GM21576 (cell line): Measurements from ENCODE around the gene SYNE2.
A peak's percentile ranks its signal among the peaks of the same experiment; 100 is the strongest.
"Not testable (repeated sequence)": the region's sequence is repeated elsewhere in the genome, so short reads cannot be mapped to it uniquely, and the experiment has no call there.

Experiments
- ATAC-seq: cut with Tn5 transposase; IDR thresholded peaks from one replicate; pipeline ENCODE4 v1.9.1; 2021; ENCODE audit warnings: mild to moderate bottlenecking, moderate library complexity; ENCODE audit not compliant: unreplicated experiment

The SYNE2 gene

DNA sequence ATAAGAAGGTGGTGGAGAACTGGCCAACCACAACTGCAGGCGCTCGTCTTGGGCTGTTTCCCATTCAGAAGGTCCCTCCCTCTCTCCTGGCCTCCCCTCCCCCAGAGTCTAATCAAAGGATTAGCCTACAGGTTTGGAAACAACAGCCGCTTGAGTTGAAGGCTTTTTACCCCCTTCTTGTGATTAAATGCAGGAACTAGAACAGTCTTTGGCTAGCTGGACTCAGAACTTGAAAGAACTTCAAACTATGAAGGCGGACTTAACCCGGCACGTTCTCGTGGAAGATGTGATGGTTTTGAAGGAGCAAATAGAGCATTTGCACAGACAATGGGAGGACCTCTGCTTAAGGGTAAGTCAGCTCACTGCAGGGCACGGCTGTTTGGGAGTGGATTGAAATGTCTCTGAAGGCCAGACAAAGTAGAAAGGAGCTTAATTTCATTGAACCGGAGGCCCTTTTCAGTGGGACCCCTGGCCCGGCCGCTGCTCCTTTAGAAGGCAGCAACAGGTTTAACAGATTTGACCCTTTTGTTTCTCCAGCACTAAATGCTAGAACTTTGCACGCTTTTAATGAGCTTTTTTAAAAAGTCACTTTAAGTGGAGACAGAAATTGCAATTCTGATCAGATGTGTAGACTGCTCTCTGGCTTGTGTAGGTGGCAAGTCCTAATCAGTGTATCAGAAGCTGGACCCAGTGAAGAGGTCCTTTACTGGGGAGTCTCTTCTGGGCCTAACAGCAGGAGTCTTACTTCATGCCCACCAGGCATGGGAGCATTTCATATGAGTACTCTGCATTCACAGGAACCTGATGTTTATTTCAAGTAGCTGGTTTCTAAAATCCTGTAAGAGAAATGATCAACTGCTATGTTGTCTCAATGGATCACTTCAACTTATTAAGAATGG lies 333.7 kb downstream of the SYNE2 start:
- no peak for ATAC-seq

DNA sequence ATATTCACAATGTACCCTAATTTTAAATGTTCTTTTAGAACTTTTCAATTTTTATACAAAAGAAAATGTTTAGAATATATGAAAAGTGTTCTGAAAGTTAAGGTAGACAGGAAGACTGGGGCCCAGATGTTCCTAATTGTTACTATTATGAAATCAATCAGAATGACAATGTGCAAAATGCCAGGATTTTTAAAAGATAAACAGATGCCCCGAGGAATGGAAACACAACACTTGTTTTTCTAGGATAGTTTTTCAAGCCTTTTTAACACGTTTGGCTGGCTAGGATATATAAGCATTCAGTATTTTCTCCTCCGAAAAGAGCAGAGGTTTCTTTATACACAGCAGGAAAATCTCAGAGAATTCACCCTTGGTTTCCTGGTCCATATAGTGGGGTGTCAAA lies 334.5 kb downstream of the SYNE2 start:
- ATAC-seq, result no peak

DNA sequence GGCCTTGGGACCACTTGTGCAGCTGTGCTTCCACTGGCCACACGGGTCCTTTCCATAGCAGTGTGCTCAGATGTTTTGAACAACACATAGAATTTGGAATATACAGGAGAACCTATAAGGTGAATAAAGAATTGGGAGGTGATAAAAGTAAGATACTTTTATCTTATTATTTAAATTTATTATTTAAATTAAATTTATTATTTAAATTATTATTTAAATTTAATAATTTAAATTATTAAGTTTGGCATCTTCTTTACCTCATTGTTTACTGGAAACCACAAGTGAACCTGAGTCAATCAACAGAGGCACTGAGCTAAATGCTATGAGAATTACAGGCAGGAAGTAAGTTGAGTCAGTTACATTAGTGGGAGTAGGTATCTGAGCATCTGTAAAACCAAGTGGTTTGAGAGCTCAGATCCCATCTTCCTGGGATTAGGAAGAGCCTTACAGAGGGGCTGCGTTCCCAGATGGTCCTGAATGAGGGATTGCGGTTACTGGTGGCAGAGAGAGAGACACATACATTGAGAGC lies 338.2 kb downstream of the SYNE2 start:
- ATAC-seq, result no peak

DNA sequence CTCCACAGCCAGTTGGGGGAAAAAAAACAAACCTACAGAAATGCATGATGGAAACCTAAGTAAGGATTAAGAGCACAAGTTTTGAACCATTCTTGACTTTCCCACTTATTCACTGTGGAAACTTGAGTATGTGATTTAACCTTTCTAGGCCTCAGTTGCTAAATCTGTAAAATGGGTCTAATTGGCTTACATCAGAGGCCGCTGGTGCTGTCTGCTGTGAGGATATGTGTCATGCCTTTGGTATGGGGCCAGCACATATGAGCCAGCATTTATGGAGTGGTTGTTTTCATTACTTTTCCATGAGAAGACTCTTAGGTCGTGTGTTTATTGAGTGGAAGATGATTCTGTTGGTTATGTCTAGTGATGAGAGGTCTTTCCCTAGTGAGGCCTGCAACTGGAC lies 339.0 kb downstream of the SYNE2 start:
- ATAC-seq, result no peak

DNA sequence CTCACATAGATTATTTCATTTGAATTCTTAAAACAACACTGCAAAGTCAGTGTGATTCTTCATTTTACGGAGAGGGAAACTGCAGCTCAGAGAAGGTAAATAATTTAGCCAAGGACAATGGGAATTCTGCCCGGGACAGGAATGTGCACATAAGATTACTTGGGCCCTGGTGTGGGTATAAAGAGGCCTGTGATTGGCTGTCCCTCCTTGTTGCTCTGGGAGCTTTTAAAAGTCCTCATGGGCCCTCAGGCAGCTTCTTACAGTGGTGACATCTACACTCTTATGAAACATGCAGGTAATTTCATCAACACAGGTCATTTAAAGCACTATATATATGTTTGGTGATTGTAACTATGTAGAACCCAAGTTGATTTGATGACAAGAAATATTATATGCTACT lies 341.0 kb downstream of the SYNE2 start:
- ATAC-seq, result no peak

DNA sequence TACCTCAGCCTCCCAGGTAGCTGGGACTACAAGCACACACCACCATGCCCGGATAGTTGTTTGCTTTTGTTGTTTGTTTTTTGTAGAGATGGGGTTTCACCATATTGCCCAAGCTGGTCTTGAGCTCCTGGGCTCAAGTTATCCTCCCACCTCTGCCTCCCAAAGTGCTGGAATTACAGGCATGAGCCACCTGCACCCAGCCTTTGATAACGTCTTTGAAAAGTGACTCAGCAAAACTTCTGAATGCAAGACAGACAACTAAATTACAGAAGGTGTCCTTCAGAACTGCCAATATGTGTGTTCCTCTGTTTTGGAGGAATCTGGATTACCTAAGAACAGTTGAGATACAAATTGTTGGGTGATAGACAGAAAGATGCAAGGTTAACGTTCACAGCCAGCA lies 341.6 kb downstream of the SYNE2 start:
- ATAC-seq, result no peak

DNA sequence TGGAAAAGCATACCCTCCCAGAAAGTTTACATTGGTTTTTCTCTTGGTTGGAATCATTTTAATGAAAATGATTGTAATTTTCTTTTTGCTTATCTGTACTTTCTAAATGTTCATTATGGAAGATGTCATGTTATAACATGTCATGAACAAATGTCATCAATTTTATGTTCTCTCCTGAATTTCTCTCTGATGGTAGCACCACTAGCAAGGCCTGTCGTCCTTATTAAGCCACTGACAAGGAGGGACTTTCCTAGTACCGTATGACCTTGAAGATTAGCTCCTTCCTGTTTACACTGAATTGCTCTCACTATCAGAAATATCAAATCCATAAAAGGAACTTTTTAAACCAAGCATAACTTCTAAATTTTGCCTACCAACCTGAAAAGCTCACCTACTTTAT lies 342.4 kb downstream of the SYNE2 start:
- ATAC-seq, result peak; percentile 56

DNA sequence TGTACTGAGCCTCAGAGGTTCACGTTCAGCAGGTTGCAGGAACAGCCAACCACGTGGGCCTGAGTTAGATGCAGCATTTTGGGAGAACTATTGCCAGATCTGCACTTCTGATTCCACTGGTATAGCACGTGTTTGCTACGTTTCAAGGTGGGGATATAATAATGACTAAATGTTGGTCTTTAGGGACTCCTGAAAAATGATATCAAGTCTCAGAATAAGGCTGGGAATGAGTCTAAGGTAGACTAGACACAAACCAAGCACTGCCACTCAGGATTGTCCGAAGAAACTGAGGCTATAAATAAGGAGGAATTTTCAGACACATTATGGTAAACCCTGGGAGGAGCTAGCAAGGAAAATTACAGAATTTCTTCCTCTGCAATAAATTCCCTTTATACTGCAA lies 343.3 kb downstream of the SYNE2 start:
- no peak for ATAC-seq

DNA sequence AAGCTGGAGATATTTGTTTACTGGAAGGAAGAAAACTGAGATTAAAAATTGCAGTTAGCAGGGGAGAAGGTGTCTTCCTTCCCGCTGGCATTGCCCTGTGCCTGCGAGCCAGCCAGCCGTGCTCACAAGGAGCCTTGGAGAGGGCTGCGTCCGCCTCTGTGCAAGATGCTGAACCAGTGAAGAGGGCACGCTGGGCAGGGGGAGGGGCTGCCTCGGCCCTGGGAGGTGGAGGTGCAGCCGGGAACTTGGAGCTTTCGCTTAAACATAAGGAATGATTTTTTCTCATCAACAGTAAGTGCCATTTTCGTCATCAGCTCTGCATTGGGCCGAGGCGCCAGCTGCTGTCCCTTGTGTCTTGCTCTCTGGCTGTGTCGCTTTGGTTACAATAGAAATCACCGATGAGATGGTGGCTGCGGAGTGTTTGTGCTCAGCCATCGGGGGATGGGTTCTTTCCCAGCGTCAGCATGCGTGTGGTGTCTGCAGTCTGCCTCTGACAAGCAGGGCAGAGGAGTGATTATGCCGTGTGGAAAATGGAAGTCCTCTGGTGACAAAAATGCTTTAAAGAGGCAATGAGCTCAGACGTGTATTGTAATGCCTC lies 344.1 kb downstream of the SYNE2 start:
- no peak for ATAC-seq

DNA sequence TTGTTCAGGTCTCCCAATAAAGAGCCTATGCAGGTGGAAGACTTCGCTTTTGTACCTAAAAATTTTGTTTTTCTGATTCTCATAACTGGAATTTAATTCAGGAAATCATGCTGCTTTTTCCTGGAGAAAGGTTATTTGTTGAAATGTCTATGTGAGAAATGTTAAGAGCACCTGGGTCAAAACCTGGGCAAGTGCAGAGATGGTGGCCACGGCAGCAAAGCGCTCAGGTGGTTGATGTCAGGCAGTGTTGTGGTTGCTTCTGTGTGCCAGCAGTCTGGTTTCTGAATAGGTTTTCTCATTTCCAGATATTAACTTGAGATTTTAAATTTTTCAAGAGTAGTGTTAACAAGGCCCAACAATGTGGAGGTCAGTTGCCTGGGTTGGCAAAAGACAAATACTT lies 345.2 kb downstream of the SYNE2 start:
- no peak for ATAC-seq

DNA sequence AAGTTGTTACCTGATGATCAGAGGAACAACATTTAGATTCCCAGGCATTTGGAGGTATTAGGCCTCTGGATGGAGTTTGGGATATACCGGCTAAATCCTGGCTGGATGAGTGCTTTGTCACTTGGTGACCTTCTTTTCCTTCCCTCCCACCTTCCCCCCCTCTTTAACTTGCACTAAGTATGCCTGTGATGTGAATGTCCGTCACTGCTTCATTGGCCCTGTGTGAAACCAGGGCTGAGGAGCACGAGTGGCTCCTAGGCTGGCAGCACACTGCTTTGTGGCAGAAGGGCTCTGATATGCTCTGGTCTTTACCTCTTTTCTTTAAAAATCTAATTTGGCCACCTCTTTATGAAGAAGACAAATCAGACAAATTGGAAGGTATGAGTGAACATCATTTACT lies 345.7 kb downstream of the SYNE2 start:
- no peak for ATAC-seq

DNA sequence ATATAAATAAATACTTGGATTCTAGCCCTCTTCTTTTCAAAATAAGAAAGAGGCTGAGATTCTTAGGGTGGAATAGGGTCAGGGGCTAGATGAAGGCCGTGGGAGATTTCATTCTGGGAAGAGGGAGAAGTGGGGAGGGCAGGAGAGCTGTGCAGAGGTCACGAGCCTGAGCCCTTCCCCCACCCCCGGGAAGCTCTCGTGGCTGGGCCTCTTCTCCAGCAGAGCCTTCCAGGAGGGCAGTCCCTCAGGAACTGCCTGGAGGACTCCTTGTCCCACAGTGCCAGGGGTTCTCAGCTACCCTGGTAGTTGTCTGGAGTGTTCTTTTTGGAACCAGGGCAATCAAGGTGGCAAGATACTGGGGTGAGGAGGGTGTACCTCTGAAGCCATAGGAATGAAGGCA lies 347.4 kb downstream of the SYNE2 start:
- no peak for ATAC-seq

DNA sequence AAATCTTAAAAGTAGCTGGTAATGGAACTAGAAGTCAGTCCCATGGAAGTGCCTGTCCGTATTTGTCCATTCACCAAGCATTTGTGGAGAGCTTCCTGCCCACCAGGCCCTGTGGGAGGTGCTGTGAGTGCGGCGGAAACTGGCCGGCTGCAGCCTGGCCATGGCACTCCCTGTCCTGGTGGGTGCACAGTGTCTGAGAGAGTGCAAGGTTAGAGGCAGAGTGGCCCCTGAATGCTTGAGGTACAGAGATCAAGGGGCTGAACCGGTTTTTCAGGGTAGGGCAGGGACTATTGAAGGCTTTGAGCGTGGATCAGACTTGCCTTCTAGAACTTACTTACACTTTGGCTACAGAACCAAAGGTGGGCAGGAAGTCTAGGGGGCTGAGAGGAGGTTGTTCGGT lies 348.5 kb downstream of the SYNE2 start:
- no peak for ATAC-seq

DNA sequence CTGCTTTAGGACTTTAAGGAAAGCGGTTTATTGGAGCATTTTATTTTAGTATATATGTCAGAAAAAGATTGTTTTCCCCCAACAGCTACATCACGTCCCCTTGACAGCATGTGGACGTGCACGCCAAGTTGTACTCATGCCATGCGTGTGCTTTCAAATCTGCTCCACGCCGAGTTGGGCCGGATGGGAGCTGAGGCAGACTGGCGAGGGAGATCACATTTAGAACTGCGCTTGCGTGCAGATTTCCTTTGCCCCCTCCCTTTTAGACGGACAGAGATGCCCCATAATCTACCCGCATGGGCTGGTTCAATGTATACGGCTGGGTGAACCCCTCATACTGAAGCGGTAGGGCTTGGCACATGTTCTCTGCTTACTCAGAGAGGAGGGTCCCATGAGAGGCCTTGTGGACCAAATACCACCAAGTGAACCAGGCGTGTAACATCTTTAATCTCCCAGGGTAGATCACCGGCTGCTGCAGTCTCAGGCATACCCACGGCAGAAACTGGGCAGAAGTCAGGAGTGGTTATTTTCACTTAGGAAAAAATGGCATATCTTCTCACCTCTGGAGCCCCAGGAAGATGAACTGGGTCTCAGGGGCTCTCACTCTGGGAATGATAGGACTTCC lies 349.2 kb downstream of the SYNE2 start:
- ATAC-seq, result no peak

DNA sequence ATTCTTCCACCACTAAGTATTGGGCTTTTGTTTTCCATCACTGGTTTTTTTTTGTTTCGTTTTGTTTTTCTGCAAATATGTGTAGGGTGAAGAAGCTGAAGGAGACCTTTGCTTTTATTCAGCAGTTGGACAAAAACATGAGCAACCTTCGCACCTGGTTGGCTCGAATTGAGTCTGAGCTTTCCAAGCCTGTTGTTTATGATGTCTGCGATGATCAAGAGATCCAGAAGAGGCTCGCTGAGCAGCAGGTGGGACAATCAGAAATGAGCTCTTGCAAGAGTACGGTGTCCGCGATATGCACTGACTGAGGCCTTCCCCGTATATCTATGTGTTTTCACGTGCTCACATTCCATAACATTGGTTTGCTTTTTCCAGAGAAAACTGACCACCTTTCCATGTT lies 349.9 kb downstream of the SYNE2 start:
- no peak for ATAC-seq

DNA sequence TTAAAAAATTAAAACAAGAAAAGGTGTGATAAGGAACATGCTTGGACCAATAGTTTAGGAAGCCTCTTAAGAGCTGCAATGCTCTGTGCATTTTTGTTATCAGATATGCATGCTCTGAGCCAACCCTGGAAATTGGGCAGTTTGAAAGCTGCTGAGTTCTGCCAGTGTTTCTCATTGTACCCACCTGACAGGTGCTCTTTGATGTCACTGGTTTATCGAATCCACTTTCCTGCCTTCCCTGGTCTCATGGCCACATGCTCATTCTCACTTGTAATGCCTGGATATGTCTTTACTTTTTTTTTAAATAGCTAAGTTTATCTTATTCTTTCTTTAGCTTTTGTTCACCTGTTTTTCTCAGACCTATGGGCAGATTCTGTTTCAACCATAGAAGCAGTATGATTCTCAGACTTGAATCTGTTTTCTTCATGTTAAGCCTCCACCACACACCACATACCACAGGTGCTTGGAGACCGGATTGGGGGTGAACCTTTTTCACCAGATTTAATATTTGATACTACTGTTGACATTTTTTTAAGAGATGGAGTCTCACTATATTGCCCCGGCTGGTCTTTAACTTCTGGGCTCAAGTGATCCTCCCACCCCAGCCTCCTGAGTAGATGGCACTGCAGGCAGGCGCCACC lies 350.7 kb downstream of the SYNE2 start:
- ATAC-seq, result no peak

DNA sequence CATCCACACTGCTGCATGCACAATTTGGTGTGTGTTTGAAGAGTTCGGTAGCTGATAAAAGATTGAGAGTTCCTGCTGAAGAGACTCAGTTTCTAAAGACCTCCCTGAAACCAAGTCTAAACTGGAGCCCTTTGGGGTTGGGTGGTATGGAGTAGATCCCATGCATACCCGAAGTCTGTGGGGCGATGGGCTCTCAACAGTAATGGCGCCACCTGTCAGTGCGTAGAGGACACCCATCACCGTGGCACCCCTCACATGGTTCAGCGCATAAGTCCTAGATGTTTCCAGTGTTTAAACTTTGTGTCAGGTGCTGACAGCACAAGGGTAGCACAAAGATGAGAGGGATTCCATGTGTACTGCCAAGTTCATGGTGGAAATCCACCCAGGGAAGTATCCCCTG lies 355.5 kb downstream of the SYNE2 start:
- ATAC-seq, result no peak

DNA sequence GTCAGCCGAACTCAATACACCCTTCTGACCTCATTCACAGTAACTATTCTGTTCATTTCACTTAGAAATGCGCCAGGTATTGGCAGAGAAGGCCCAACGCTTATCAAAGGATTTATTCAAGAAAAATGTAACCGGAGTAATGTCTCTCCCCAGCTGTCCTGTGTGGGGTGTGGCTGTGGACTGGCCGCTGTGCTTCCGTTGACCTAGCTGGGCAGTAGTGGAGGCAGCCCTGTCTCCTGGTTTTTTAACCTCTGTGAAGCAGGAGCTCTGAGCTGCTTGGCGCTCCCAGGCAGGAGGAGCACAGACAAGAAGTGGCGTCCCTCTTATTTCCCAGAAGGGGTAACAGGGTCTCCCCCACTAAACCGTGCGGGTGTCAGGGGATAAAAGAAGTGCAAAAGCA lies 356.2 kb downstream of the SYNE2 start:
- no peak for ATAC-seq

DNA sequence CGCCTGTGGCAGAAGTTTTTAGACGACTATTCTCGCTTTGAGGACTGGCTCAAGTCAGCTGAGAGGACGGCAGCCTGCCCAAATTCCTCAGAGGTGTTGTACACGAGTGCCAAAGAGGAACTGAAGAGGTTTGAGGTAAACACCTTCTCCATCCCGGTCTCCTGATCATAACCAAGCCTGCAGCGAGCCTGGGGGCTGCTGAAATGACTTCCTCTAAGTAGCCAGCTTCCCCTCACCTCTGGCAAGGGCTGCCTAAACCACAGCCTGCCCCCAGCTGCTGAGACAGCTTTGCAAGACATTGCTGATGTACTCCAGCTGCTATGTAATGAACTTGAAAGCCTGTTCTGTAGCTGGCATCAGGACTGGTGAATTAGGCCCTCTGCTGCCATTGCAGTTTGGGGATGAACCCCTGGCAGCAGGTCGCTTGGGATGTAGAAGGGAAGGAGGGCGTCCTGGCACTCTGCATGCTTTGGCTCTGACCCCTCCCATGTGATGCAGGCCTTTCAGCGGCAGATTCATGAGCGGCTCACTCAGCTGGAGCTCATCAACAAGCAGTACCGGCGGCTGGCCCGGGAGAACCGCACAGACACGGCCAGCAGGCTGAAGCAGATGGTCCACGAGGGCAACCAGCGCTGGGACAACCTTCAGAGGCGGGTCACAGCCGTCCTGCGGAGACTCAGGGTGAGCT lies 356.8 kb downstream of the SYNE2 start:
- no peak for ATAC-seq

DNA sequence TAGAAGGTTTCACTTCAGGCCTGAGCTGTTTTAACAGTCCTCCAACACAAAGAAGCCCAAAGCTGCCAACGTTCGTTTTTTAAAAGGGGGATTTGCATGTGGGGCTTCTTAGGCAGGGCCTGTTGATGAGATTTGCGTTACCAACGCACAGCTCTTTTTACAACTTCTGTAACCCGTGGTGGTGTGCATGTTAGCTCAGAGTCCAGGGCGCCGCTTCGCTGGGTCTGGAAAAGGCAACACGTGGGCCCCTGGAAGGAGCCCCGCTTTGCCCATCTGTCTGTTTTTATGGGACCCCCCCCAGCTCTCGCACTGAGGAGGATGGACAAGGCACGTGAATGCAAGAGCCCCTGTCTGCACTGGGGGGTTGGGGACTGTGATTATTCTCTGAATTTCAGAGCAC lies 357.4 kb downstream of the SYNE2 start:
- no peak for ATAC-seq

DNA sequence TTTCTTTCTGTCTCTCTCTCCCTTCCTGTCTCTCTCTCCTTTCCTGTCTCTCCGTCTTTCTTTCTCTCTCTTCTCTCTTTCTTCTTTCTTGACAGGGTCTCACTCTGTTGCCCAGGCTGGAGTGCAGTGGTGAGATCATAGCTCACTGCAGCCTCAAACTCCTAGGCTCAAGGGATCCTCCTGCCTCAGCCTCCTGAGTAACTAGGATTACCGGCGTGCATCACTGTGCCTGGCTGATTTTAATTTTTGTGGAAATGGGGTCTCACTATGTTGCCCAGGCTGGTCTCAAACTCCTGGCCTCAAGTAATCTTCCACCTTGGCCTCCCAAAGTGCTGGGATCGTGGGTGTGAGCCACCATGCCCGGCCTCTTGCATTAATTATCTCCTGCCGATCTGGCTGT lies 358.1 kb downstream of the SYNE2 start:
- not testable (repeated sequence) for ATAC-seq
